HG03025 (cell line): ENCODE results near the gene HPSE2.
"Not testable (repeated sequence)": the region's sequence is repeated elsewhere in the genome, so short reads cannot be mapped to it uniquely, and the experiment has no call there.

Experiments
- ATAC-seq: cut with Tn5 transposase; IDR thresholded peaks from one replicate; pipeline ENCODE4 v1.9.1; 2021; ENCODE audit warnings: mild to moderate bottlenecking, moderate library complexity; ENCODE audit not compliant: unreplicated experiment, low FRiP score

HPSE2 gene

DNA sequence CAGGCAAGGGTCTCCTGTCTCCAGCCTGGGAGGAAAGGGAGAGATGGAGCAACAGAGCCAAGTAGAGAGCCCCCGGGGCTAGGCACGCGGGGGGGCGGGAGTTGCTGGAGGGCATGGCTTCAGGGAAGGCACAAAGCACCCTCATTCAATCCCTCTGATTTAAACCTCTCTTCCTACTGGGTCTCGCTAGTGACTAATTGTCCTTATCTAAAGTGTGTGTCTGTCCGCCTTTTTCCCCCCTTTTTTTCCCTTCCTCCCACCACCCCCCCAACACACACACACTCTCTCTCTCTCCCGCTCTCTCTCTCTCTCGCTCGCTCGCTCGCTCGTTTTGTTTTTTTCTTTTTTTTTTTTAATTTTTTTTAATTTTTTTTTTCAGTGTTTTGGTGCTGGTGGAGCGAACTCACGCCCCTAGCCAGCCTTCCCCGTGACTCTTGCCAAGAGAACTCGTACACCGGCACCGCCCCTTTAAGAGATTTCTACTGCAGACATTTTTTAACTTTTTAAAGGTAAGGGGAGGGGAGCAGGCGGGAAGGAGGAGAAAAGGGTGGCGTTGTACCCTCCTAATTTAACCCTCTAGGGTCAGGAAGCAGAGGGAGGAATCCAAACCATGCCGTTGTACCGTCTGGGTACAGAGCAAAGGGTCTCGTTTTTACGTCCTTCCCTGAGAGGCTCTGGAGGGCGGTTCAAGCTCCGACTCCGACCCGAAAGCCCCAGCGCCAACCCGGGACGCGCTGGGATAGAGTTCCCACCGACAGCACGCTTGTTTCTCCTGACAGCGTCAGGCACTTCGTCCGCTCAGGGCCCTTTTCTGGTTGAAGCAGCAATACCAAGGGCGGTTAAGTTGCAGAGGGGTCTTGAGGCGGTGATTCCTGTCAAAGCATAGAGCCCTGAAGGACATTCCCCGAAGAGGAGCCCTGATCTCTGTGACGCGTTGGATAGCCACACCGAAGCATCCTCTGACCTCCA is at the start of gene HPSE2:
TSS of gene HPSE2 (minus strand) at position 195 of the 969 bp plus-strand sequence.
- ATAC-seq: no peak

DNA sequence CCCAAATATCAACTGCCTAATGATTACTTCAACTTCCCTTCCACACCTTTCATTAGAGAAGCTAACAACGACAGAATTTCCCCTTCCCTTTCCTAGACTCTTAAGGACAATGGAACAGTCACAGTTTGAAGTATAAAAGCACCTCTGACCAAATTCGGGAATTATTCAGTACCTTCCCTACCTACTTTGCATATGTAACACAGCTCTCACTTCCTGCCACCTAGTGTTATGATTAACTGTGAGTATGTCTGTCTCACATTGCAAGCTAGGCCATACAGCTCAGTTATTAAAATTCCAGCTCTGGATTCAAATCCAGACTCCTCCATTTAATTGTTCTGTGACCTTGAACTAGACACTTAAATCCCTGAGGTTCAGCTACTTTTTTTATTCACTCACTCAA is 44.8 kb upstream of the HPSE2 start:
- no peak for ATAC-seq

DNA sequence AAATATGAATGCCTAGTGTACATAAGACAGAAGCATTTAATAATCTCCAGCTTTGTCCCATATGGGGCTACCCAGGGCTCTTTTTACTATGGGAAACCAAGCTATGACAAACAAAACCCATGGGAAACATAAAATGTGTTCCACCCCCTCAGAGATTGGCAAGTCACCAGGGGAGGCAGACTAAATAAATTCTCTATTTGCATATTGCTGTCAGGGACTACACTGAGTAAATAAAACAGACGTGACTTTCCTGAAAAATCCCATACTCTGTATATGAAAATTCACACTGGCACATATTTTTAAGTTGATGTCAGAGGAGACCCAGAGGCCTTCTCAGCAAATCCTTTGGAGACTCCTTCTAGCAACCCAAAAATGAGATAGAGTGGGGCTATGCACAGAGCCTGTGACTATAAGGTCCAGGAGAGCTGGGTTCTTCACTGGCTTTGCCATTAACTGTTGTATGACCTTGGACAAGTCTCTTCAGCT is 44.0 kb upstream of the HPSE2 start:
- ATAC-seq: no peak

DNA sequence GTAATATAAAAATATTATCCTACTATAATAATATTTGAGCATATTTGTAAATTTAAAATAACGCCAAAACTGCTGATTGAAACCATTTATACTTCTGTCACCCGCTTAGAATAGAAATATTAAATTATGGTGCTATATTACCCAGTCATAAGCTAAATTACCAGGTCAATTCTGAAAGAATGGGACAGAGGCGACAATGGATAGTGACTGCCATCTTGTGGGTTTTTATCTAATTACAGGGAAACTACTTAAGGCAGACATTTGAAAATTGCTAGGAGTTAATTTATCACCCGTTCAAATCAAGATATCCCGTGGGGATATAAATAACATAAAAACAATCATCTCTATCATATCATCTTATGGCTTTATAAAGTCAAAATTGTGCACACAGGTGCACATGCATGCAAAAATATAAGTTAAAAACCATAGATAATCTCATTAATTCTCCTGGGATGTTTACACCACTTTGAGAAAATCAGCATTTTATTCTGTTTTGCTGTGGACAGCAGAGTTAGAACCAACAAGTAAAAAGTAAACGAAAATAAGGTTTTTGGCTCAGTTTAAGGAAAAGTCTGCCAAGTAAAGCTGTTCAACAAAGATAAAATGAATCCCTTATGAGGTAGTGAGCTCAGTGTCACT is 41.3 kb upstream of the HPSE2 start:
- ATAC-seq: no peak

DNA sequence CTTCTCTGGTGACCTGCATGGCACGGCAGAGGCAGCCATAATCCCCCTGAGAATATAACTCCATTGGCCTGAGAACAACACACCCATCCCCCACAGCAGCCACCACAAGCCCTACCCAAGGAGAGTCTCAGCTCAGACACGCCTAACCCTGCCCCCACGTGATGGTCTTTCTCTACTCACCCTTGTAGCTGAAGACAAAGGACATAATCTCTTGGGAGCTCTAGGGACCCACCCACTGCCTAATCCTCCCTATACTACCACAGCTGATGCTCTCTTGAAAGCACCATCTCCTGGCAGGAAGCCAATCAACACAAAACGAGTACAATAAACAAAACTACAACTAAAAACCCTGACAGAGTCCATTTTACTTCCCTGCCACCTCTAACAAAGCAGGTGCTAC is 30.7 kb upstream of the HPSE2 start:
- ATAC-seq: no peak

DNA sequence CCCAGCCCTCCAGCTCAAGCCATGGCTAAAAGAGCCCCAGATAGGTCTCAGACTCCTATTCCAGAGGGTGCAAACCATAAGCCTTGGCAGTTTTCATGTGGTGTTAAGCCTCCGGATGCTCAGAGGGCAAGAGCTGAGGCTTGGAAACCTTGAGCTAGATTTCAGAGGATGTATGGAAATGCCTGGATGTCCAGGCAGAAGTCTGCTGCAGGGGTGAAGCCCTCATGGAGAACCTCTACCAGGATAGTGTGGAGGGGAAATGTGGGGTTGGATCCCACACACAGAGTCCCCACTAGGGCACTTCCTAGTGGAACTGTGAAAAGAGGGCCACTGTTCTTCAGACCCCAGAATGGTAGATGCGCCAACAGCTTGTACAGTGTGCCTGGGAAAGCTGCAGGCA is 13.2 kb upstream of the HPSE2 start:
- no peak for ATAC-seq

DNA sequence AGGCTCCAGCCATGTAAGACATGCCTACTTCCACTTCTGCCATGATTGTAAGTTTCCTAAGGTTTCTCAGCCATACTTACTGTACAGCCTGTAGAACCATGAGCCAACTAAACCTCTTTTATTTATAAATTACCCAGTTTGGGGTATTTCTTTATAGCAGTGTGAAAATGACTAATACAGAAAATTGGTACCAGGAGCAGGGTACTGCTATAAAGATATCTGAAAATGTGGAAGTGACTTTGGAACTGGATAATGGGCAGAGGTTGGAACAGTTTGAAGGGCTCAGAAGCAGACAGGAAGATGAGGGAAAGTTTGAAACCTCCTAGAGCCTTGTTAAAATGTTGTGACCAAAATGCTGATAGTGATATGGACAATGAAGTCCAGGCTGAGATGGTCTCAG is 12.2 kb upstream of the HPSE2 start:
- ATAC-seq: not testable (repeated sequence)

DNA sequence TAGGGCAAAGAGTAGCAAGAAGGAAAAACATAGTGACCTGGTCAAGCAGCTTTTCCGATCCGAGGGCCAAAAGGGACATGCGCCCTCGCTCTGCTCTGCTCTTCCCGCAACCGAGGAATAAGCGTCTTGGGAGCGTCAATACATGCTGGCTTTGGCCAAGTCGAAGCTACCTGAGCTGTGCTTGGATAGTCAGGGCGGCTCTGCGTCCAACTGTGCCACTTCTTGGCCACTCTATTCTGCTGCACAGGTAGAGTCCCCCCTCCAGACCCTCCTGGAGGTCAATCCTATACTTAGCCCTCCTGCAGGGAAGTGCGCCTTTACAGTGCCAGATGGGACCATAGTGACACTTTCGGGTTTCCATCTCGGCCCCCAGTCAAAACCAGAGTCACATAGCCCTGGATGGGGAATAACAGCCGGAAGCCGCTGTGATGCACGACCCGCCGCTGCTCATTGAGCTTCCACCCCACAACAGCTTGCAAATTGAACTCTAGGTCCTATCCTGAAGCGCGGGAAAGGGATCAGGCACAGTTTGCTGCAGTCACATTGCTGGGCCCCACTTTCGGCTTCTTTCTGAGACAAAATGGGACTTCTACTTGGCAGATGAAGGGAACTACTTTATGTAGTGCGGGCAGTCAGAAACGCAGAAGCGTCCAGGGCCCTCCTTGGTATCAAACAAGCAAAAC is 1.1 kb upstream of the HPSE2 start:
- ATAC-seq: no peak

DNA sequence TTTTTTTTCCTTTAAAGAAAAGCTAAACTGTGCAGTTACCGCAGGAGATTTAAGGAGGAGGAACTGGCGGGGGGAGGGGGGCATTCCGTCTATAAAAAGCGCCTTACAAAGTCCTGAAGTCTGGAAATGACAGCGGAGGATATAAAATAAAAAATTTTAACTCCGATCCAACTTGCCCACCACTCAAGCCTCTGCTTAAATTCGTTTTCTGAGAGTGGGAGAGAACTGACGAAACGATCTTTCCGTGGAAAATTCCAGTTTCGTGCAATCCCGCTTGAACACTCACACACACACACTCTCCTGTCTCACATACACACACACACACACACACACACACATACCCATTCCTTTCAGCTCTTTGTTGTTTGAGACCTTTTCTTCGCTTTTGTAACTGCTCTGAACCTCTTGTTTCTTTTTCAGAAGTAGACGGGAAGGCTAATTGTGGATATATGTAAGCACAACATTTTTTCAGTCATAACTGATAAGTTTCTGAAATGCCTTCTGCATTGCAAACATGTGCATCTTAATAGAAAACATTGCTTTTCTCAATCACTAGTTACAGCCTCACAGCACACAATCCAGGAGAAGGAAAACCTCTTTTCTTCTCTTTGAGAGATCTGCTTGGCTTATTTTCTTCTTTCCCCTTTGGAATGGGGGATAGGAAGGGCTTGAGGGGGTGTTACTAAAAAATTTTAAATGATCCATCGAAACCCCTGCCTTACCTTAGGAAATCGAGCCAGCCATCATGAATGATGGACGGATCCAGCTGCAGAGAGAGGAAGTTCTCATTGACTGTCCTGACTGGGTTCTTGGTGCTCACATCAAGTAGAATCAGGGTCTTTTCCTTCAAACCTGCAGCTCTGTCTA is 628 bp downstream of the HPSE2 start:
- no peak for ATAC-seq

DNA sequence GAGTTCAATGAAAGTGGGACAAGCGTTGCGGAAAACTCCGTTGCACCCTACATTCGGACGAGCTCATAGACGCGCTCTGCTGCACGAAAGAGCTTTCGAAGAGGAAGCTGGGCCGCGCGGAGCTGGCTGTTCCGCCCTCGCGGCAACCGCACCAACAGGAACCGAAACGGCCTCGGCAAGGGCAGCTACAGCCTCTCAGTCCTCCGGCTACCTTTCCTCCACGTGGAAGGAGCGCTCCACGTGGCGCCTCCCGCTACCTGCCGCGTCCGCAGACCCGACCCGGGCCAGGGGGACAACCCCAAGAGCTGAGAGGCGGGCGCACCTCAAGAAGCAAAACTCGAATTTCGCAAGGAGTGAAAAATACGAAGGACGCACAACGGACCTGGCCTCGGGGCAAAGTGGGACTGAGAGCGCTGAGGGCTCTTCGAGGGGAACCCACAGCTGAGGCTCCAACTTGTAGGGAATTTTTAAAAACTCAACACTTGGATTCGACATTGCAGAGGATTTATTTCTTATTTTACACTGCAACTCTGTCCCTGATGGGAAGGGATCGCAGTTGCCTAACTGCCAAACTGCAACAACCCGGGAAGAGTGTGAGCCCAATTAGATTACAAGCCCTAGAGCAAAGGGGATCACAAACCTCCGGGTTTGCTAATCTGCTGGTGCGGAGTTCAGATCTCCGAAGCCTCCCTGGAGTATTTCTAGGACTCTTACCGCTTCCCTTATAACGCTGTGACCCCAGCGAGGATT is 1.4 kb downstream of the HPSE2 start:
- ATAC-seq: peak; percentile 96

DNA sequence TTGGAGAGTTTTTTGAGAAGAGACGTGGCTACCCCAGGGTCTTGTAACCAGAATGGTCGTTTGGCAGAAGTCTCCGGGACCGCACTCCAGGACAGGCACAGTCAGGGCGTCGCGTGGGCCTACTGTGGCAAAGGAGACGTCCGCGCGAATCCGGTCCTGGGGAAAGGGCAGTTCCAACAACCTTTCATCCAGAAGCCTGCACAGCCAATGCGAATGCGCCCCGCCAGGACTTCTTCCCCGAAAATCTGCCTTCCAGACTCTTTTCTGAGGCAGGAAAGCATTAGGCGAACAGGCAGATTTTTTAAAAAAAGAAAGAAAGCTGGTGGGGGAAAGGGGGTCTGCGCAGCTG is 2.0 kb downstream of the HPSE2 start:
- no peak for ATAC-seq

DNA sequence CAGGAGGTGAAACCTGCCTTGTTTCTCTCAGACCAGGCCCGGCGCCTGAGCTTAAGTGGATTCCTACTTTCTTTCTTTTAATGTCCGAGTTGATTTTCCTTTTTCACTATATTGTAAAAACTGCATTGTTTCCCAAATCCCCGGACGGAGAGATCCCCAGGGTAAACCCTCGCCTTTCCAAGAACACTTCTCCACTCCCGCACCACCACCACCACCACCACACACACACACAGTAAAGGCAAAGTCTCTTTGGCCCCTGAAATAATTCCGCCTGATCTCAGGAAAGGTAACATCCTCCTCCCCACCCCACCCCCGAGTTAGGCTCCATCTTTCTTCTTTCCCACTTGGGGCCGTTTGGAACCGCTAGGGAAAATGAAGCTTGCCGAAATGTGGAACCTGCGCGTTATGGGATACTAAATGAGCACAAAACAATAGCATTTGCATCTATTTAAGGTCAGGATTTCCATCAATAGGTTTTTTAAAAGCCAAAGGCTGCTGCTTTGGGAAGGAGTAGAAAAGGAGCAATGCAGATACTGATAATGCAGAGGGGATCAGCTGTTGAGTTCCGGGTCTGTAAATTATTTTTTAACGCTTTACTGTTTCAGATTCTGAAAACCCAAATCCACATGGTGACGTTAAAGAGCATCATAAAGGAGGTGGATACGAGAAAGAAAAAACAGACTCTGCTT is 2.5 kb downstream of the HPSE2 start:
- no peak for ATAC-seq

DNA sequence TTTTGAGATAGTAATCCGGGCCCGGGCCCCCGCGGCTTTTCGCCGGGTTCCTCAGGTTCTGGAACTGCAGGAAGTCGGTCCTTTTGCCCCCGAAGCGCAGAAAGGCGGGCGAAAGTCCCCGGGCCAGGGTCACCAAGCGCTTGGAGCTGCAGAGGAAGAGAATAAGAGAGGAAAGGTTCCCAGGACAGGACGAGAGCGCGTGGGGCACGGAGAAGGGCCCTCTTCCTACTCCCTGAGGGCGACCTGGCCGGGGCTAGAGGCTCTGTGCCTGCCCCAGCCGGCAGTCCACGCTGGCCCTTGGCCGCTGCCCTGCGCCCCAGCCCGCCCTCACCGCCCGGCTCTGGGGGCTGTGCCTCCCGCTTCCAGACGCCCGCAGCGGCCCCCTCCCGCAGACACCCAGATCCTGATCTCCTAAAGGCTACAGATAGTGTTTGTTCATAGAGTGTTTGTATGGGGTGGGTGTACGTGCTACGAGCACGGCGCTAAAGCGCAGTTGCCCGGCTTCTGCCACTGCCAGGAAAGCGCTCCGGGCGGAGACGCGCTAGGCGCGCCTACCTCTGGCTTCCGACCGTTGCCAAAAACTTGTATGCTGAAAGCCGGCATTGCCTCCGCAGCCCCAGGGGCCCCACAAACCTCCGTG is 3.2 kb downstream of the HPSE2 start:
- no peak for ATAC-seq

DNA sequence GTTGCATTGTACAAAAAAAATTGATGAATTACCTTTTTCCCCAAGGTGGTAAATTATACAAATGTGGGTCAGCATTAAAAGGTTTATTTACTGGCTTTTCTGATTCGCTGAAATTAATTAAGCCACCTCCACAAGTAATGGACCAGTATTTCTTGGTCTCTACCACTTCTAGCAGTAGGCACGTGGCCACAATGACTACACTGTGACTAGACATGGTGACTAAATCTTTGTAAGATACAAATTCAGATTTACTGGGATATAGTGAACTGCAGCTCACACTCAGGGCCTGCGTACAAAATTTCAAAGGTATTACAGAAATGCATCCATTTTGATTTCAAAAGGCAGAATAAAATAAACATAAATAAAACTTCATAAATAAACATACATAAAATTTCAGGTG is 10.9 kb downstream of the HPSE2 start:
- ATAC-seq: no peak

DNA sequence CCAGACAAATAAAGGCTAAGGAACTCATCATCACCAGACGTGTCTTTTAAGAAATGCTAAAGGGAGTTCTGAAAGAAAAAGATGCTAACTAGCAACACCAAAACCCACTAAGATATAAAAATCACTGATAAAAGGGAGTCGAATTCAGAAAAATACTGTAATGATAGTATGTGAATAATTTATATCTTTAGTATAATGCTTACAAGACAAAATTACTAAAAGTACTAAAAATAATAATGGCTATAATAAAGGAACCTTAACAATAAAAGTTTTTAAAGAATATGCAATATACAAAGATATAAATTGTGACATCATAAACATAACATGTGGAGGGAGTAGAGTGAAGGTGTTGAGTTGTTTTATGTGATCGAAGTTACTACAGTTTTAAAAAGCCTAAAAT is 28.3 kb downstream of the HPSE2 start:
- ATAC-seq: no peak

DNA sequence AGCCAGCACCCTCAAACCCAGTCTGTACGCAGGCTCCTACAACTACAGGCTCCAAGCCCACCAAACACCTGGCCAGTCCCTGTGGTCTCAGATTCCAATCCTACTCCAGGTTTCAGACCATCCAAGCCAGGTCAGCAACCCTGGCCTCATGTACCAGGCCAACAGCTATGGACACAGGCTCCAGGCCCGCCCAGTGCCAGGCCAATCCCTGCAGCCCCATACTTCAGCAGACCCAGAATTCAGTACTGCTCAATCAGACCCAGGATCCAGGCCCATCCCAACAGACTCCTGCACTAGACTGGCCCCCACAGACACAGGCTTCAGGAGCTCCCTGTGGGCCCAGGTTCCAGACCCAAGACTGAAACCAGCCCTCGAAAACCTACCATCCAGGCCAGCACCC is 32.3 kb downstream of the HPSE2 start:
- no peak for ATAC-seq

DNA sequence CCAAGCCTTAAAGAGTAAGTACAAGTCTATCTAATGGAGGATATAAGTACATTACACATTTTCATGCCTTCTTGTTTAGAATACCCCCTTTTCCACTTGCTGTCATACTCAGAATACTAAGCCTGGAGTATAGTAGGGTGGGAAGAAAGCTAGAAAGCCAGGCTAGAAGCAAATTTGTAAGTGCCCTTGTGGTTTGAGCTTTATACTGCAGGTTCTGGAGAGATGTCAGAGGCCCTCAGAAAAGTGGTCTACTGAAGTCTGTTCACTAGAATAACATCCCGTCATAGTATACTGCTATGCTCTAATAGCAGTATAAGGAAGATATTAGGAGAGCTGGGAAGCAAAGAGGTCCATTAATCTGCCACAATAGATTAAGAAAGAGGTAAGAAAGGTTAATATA is 62.7 kb downstream of the HPSE2 start:
- ATAC-seq: no peak

DNA sequence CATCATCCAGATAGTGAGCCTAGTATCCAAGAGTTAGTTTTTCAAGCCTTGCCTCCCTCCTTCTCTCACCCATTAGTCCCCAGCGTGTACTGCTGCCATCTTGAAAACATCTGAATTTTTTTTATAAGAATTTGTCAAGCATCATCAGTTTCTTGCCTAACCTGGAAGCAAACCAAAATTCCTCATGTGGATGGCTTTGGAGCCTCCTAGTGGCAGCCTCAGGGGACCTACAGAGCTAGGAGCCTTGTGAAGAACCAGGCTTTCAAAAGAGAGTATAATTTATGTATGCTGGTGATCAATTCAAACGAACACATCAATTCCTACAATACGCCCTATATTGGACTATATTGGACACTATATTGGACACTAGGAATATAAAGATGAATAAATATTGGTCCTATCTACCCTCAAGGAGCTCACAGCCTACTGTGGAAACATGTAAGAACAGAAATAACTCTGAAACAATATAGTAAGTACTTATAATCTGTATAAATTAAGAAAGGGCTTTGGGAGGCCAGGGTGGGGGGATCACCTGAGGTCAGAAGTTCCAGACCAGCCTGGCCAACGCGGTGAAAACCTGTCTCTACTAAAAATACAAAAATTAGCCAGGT is 63.4 kb downstream of the HPSE2 start:
- no peak for ATAC-seq
